Measurements from ENCODE around the gene CST3. TPM values are rescaled to one million over a fixed set of nuclear protein-coding genes. Genes with fewer than 3 reads are reported as not detected.
"Not testable (repeated sequence)": the region's sequence is repeated elsewhere in the genome, so short reads cannot be mapped to it uniquely, and the experiment has no call there.

CST3 gene
- total and polyA plus RNA-seq, 12 donors: 92.4 to 1,851 (median 1,124) TPM

DNA sequence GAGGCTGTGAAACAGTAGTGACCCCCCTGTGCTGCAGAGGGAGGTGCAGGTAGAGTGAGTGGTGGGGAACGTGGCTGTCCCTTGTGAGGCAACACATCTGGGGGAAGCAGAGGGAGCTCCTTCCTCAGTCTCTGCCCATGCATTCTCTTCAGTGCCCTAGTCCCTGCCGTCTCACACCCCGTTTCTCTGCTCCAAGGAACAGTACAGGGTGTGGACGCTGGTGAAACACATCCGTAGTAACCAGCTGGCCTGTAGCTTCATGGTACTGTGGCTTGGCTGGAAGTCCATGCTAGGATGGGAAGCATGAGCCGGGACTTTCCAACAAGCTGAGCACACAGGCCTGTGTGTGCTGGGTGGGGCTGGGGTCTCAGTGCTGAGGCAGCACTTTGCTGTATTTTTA is 25.4 kb upstream of the CST3 start:
- TF ChIP-seq POLR2A (IDR thresholded peaks at IDR 0.05): no peak
- TF ChIP-seq, protein P1, sequence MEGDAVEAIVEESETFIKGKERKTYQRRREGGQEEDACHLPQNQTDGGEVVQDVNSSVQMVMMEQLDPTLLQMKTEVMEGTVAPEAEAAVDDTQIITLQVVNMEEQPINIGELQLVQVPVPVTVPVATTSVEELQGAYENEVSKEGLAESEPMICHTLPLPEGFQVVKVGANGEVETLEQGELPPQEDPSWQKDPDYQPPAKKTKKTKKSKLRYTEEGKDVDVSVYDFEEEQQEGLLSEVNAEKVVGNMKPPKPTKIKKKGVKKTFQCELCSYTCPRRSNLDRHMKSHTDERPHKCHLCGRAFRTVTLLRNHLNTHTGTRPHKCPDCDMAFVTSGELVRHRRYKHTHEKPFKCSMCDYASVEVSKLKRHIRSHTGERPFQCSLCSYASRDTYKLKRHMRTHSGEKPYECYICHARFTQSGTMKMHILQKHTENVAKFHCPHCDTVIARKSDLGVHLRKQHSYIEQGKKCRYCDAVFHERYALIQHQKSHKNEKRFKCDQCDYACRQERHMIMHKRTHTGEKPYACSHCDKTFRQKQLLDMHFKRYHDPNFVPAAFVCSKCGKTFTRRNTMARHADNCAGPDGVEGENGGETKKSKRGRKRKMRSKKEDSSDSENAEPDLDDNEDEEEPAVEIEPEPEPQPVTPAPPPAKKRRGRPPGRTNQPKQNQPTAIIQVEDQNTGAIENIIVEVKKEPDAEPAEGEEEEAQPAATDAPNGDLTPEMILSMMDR (IDR thresholded peaks at IDR 0.05): no peak

DNA sequence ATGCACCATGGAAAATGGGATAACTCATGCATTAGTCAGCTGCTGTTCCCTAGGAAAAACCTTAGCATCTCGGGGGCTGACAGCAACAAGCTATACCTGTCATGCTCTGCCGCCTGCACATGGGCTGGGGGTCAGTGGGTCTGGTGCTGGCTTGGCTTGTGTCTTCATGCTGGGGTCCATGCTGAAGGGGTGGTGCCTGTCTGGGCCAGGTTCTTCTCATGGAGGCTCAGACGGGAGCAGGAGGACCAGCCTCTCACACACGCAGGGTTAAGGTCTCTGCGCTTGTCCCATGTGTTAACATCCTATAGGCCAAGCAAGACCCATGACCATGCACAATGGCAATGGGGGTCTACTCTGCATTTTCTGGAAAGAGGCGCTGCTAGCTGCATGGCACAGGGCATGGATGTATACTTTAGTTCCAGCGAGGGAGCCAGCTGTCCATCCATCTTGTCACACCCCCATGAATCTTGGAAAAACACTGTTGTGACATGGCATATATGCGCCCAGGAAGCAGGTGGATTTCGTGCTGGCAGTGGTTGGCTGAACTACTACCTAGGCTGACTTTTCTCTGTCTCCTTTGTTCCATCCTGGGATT is 24.6 kb upstream of the CST3 start:
- Histone ChIP-seq H3K4me3 (no peak overlapping the region), H3K36me3 (replicated peaks in 1 of 2) (no peaks in the 10 kb centered on the region), H3K27ac (no peak overlapping the region), H3K4me1 (replicated peaks in 1 of 2) (no peaks in the 10 kb centered on the region), H3K27me3 (no peaks in the 10 kb centered on the region), H3K9me3 (replicated peaks in 1 of 3) (no peaks in the 10 kb centered on the region)
- intact Hi-C loops (cut with DNase I): no loop called here
- 77 to 92% (median 90%) methylated on average over 3 to 9 of the region's 9 CpGs for WGBS, 4 donors
- no peak for DNase-seq
- no peak for TF ChIP-seq POLR2A (IDR thresholded peaks at IDR 0.05)
- TF ChIP-seq, protein P1 (IDR thresholded peaks at IDR 0.05): no peak

More for the DNA sequence above, 25.4 kb upstream of the CST3 start:
- no peak overlapping the region for H3K27ac ChIP-seq
- H3K36me3 ChIP-seq (replicated peaks in 1 of 2): no peaks in the 10 kb centered on the region
- H3K9me3 ChIP-seq (replicated peaks in 1 of 3): no peaks in the 10 kb centered on the region
- H3K4me3 ChIP-seq: no peak overlapping the region
- 83 to 86% (median 85%) methylated on average over 6 of the region's 6 CpGs for WGBS, 4 donors
- no peaks in the 10 kb centered on the region for H3K27me3 ChIP-seq
- H3K4me1 ChIP-seq (replicated peaks in 1 of 2): no peaks in the 10 kb centered on the region
- no peak for DNase-seq
- intact Hi-C loops (cut with DNase I): no loop called here

DNA sequence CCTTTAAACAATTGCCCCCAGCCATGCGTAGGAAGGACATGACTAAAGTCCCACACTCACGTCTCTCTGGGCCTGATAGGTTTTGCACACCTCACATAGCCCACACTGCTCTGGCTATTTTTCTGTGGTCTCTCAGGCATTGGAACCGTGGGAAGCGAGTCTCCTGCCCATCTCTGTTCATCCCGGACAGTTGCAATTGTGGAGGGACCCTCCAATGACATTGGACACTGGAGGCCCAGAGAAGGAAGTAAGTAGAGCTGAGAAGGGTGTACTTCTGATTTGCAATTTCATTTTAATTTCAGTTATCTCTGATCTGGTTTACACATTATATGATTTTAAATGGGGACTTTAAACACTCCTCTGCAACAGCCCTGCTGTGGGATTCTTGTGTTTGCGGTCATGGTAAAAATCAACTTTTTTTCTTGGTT is 23.3 kb upstream of the CST3 start:
- no peaks in the 10 kb centered on the region for H3K4me1 ChIP-seq (replicated peaks in 1 of 2)
- intact Hi-C loops (cut with DNase I): no loop called here
- no peaks in the 10 kb centered on the region for H3K27me3 ChIP-seq
- no peaks in the 10 kb centered on the region for H3K9me3 ChIP-seq (replicated peaks in 1 of 3)
- 85 to 96% (median 93%) methylated on average over 6 of the region's 6 CpGs for WGBS, 4 donors
- no peak for DNase-seq
- H3K36me3 ChIP-seq (replicated peaks in 1 of 2): no peaks in the 10 kb centered on the region
- no peak for TF ChIP-seq POLR2A (IDR thresholded peaks at IDR 0.05)
- TF ChIP-seq, protein P1 (IDR thresholded peaks at IDR 0.05): no peak
- H3K4me3 ChIP-seq: no peak overlapping the region
- no peak overlapping the region for H3K27ac ChIP-seq

DNA sequence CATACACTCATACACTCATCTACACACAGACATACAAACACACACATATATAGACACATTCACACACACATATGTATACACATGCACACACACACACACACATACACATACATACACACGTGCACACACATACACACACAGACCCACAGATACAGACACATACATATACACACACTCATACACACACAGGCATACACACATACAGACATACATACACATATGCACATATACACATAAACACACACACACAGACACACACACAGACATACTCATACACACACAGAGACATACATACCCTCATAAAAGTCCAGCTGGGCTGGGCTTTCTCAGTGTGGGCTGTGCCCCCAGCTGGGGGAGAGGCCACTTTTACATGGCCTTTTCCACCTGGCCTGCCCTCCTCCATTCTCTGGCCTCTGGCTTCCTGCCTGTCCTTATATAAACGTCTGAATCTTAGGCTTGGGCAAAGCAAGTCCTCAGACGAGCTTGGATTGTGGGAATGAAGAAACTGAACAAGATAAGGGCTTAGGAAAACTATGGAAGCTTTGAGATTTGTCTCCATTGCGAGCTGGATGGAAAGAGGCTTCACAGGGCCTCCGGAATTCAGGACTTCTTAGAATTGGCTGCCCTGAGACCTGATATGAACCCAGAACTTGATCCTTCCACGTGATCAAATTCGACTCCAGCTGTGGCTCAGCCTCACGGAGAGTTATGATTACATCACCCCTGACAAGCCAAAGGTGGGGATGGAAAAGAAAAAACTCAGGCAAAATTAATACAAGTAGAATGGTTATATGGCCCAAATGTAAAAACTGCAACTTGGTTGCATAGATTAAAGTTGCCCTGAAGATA is 22.5 kb upstream of the CST3 start:
- no peaks in the 10 kb centered on the region for H3K4me1 ChIP-seq (replicated peaks in 1 of 2)
- H3K27me3 ChIP-seq: no peaks in the 10 kb centered on the region
- DNase-seq: no peak
- H3K27ac ChIP-seq: no peak overlapping the region
- intact Hi-C loops (cut with DNase I): no loop called here
- H3K9me3 ChIP-seq (replicated peaks in 1 of 3): no peaks in the 10 kb centered on the region
- H3K36me3 ChIP-seq (replicated peaks in 1 of 2): no peaks in the 10 kb centered on the region
- no peak overlapping the region for H3K4me3 ChIP-seq
- TF ChIP-seq, protein P1 (IDR thresholded peaks at IDR 0.05): no peak
- no peak for TF ChIP-seq POLR2A (IDR thresholded peaks at IDR 0.05)
- WGBS, 4 donors: 57 to 75% (median 67%) methylated on average over 8 of the region's 8 CpGs

DNA sequence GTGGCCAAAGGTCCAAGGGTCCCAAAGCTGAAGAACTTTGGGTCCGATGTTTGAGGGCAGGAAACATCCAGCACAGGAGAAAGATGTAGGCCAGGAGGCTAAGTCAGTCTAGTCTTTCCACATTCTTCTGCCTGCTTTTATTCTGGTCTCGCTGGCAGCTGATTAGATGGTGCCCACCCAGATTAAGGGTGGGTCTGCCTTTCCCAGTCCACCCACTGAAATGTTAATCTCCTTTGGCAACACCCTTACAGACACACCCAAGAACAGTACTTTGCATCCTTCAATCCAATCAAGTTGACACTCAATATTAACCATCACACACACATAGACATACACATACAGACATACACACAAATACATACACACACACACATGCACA is 21.8 kb upstream of the CST3 start:
- intact Hi-C loops (cut with DNase I); H3K9me3 ChIP-seq (replicated peaks in 1 of 3); DNase-seq; H3K36me3 ChIP-seq (replicated peaks in 1 of 2); H3K4me3 ChIP-seq; H3K27ac ChIP-seq; H3K27me3 ChIP-seq; H3K4me1 ChIP-seq (replicated peaks in 1 of 2): not testable (repeated sequence)
- WGBS, 4 donors: 75 to 95% (median 90%) methylated on average over 2 of the region's 2 CpGs

Measured in adrenal gland (tissue), 12 donors.